GM21786 (cell line): Measurements from ENCODE around the gene CACNA1C.

ENCODE experiments used
- ATAC-seq: cut with Tn5 transposase; IDR thresholded peaks from one replicate; pipeline ENCODE4 v1.9.1; 2021; ENCODE audit not compliant: unreplicated experiment

Gene CACNA1C

GRCh38 chr12:2137711-2138110, 84.9 kb downstream of the CACNA1C start:
- ATAC-seq: no peak

- no peak for ATAC-seq
Observed at GRCh38 chr12:2138294-2138693, 85.5 kb downstream of the CACNA1C start.

- ATAC-seq: no peak
Observed at GRCh38 chr12:2138871-2139308, 86.1 kb downstream of the CACNA1C start.

- ATAC-seq: no peak
Observed at GRCh38 chr12:2139651-2140050, 86.9 kb downstream of the CACNA1C start.

GRCh38 chr12:2140858-2141519, 88.2 kb downstream of the CACNA1C start:
- no peak for ATAC-seq

GRCh38 chr12:2142068-2142467, 89.3 kb downstream of the CACNA1C start:
- ATAC-seq: no peak

- no peak for ATAC-seq
Observed at GRCh38 chr12:2144951-2145350, 92.2 kb downstream of the CACNA1C start.

GRCh38 chr12:2145433-2145998, 92.7 kb downstream of the CACNA1C start:
- no peak for ATAC-seq

- no peak for ATAC-seq
Observed at GRCh38 chr12:2147335-2147734, 94.5 kb downstream of the CACNA1C start.

- ATAC-seq: no peak
Observed at GRCh38 chr12:2149091-2149490, 96.3 kb downstream of the CACNA1C start.

GRCh38 chr12:2150833-2151232, 98.0 kb downstream of the CACNA1C start:
- no peak for ATAC-seq

- ATAC-seq: no peak
Observed at GRCh38 chr12:2151391-2151790, 98.6 kb downstream of the CACNA1C start.

- ATAC-seq: no peak
Observed at GRCh38 chr12:2152134-2152533, 99.3 kb downstream of the CACNA1C start.

GRCh38 chr12:2154050-2154449, 101.3 kb downstream of the CACNA1C start:
- no peak for ATAC-seq

GRCh38 chr12:2154521-2154920, 101.7 kb downstream of the CACNA1C start:
- ATAC-seq: no peak

GRCh38 chr12:2156333-2156732, 103.5 kb downstream of the CACNA1C start:
- no peak for ATAC-seq

- ATAC-seq: no peak
Observed at GRCh38 chr12:2160043-2160442, 107.3 kb downstream of the CACNA1C start.

- no peak for ATAC-seq
Observed at GRCh38 chr12:2161473-2161872, 108.7 kb downstream of the CACNA1C start.

GRCh38 chr12:2163177-2163941, 110.6 kb downstream of the CACNA1C start:
- ATAC-seq: no peak

GRCh38 chr12:2165021-2165420, 112.2 kb downstream of the CACNA1C start:
- ATAC-seq: no peak

GRCh38 chr12:2165927-2166326, 113.1 kb downstream of the CACNA1C start:
- no peak for ATAC-seq

GRCh38 chr12:2166696-2167095, 113.9 kb downstream of the CACNA1C start:
- no peak for ATAC-seq
